GM12878 (cell line): ENCODE data around the gene COPS6. TPM values are rescaled to one million over a fixed set of nuclear protein-coding genes. Genes with fewer than 3 reads are reported as not detected.

Source experiments
- BHLHE40 ChIP-seq, 2 experiments: fragments of 450-650 bp in 1 of 2; IDR thresholded peaks; 2 replicates each; pipeline ENCODE4 v1.6.1; 2011 to 2017; ENCODE audit warnings: low read depth in 2 of 2, borderline replicate concordance in 1 of 2, improper control_type of control experiment in 1 of 2, low read length in 1 of 2, mild to moderate bottlenecking in 1 of 2
- CEBPB ChIP-seq, 2 experiments: fragments of 150-350 bp in 1 of 2; IDR thresholded peaks; 2 replicates each; pipeline ENCODE4 v1.6.1; 2012 to 2014; ENCODE audit warnings: low read depth in 2 of 2, low read length in 2 of 2, borderline replicate concordance in 1 of 2, inconsistent platforms in 1 of 2
- EGR1 ChIP-seq, 2 experiments: IDR thresholded peaks; 1 replicate in 1 of 2; 2 replicates in 1 of 2; pipeline ENCODE4 v1.6.1; 2011 to 2012; ENCODE audit warnings: low read depth in 2 of 2, low read length in 2 of 2, borderline replicate concordance in 1 of 2, mild to moderate bottlenecking in 1 of 2, moderate library complexity in 1 of 2
- HDAC2 ChIP-seq: fragments of 200-600 bp; sonication (generic); IDR thresholded peaks from 2 replicates; pipeline ENCODE4 v1.6.1; 2017
- HDGF ChIP-seq: fragments of 450-650 bp; IDR thresholded peaks from 2 replicates; pipeline ENCODE4 v1.6.1; 2016; ENCODE audit warnings: antibody characterized with exemption
- IKZF1 ChIP-seq: fragments of 450-650 bp; conservative IDR thresholded peaks from 2 replicates; pipeline ENCODE4 v1.6.1; 2017; ENCODE audit warnings: antibody characterized with exemption, mild to moderate bottlenecking
- IKZF2 ChIP-seq, 2 experiments: fragments of 450-650 bp; IDR thresholded peaks; 2 replicates each; pipeline ENCODE4 v1.6.1; 2017; ENCODE audit warnings: mild to moderate bottlenecking in 2 of 2, moderate library complexity in 2 of 2
- IRF4 ChIP-seq: IDR thresholded peaks from 2 replicates; pipeline ENCODE4 v1.6.1; 2011; ENCODE audit warnings: low read depth, low read length
- JUNB ChIP-seq: IDR thresholded peaks from 2 replicates; pipeline ENCODE4 v1.6.1; 2016; ENCODE audit warnings: antibody characterized with exemption, mild to moderate bottlenecking
- KDM1A ChIP-seq: fragments of 200-600 bp; sonication (generic); IDR thresholded peaks from 2 replicates; pipeline ENCODE4 v1.6.1; 2016; ENCODE audit warnings: borderline replicate concordance
- MTA2 ChIP-seq: fragments of 450-650 bp; IDR thresholded peaks from 2 replicates; pipeline ENCODE4 v1.6.1; 2016; ENCODE audit warnings: low read depth, mild to moderate bottlenecking, moderate library complexity
- MYB ChIP-seq: fragments of 150-350 bp; IDR thresholded peaks from 2 replicates; pipeline ENCODE4 v1.6.1; 2014; ENCODE audit warnings: mild to moderate bottlenecking, low read depth, low read length, borderline replicate concordance
- NBN ChIP-seq: fragments of 450-650 bp; IDR thresholded peaks from 2 replicates; pipeline ENCODE4 v1.6.1; 2016
- NR2C1 ChIP-seq: fragments of 450-650 bp; IDR thresholded peaks from 2 replicates; pipeline ENCODE4 v1.6.1; 2017; ENCODE audit warnings: antibody characterized with exemption, mild to moderate bottlenecking, moderate library complexity
- PAX8 ChIP-seq: fragments of 450-650 bp; IDR thresholded peaks from 2 replicates; pipeline ENCODE4 v1.6.1; 2017; ENCODE audit warnings: mild to moderate bottlenecking, moderate library complexity
- POLR2AphosphoS5 ChIP-seq: IDR thresholded peaks from 2 replicates; pipeline ENCODE4 v1.6.1; 2011; ENCODE audit warnings: mild to moderate bottlenecking, low read length, inconsistent platforms
- RAD51 ChIP-seq: fragments of 450-650 bp; IDR thresholded peaks from 2 replicates; pipeline ENCODE4 v1.6.1; 2016; ENCODE audit warnings: moderate library complexity, mild to moderate bottlenecking, inconsistent platforms
- TCF12 ChIP-seq: IDR thresholded peaks from 2 replicates; pipeline ENCODE4 v1.6.1; 2011; ENCODE audit warnings: low read depth, mild to moderate bottlenecking, low read length
- TCF3 ChIP-seq: IDR thresholded peaks from 2 replicates; pipeline ENCODE4 v1.6.1; 2012; ENCODE audit warnings: low read depth, mild to moderate bottlenecking, low read length, borderline replicate concordance; ENCODE audit not compliant: insufficient read depth
- ZBED1 ChIP-seq: IDR thresholded peaks from 2 replicates; pipeline ENCODE4 v1.6.1; 2016; ENCODE audit warnings: borderline replicate concordance
- ZNF24 ChIP-seq: fragments of 450-650 bp; IDR thresholded peaks from 2 replicates; pipeline ENCODE4 v1.6.1; 2017; ENCODE audit warnings: antibody characterized with exemption, mild to moderate bottlenecking
- polyA plus RNA-seq, 11 experiments: library from polyadenylated mRNA; depleted of rRNA in 4 of 11; unstranded in 6 of 11; stranded (reverse) in 5 of 11; fragments of >200 nt; fragmentation: Nextera tagmentation in 4 of 11; fragmentation: Illumina TruSeq in 1 of 11; extraction: Ambion mirVana in 4 of 11; extraction: Trizol in 1 of 11; gene quantifications; 1 replicate in 1 of 11; 2 replicates in 10 of 11; pipeline versions ENCODE4 v1.2.1 to v1.2.3, GENCODE V29; 2011 to 2016; ENCODE audit warnings: inconsistent platforms in 2 of 11, missing spikeins in 2 of 11, low read depth in 1 of 11
- total RNA-seq, 4 experiments: library from RNA; depleted of rRNA in 3 of 4; stranded (reverse); fragments of >200 nt in 3 of 4; fragmentation: Illumina TruSeq in 1 of 4; extraction: Trizol in 1 of 4; gene quantifications; 2 replicates each; pipeline versions ENCODE4 v1.2.1 to v1.2.3, GENCODE V29; 2013 to 2021
- TF ChIP-seq, protein P1 (sequence below): fragments of 450-650 bp; IDR thresholded peaks from 2 replicates; pipeline ENCODE4 v1.6.1; 2017; ENCODE audit warnings: low read depth, mild to moderate bottlenecking, moderate library complexity
- TF ChIP-seq, protein P2 (sequence below): fragments of 450-650 bp; IDR thresholded peaks from 2 replicates; pipeline ENCODE4 v1.6.1; 2017; ENCODE audit warnings: mild to moderate bottlenecking
- TF ChIP-seq, protein P3 (sequence below): fragments of 450-650 bp; IDR thresholded peaks from 2 replicates; pipeline ENCODE4 v1.6.1; 2014; ENCODE audit warnings: mild to moderate bottlenecking
- TF ChIP-seq, protein P4 (sequence below): fragments of 450-650 bp; IDR thresholded peaks from 2 replicates; pipeline ENCODE4 v1.6.1; 2018; ENCODE audit warnings: borderline replicate concordance, mild to moderate bottlenecking; ENCODE audit not compliant: partially characterized antibody

Gene COPS6
- total and polyA plus RNA-seq, 10 of the 15 experiments (the other 5 are each of a cell fraction or from before 2014, with no cell fraction given): 28.5 to 182 (median 81.5) TPM

DNA sequence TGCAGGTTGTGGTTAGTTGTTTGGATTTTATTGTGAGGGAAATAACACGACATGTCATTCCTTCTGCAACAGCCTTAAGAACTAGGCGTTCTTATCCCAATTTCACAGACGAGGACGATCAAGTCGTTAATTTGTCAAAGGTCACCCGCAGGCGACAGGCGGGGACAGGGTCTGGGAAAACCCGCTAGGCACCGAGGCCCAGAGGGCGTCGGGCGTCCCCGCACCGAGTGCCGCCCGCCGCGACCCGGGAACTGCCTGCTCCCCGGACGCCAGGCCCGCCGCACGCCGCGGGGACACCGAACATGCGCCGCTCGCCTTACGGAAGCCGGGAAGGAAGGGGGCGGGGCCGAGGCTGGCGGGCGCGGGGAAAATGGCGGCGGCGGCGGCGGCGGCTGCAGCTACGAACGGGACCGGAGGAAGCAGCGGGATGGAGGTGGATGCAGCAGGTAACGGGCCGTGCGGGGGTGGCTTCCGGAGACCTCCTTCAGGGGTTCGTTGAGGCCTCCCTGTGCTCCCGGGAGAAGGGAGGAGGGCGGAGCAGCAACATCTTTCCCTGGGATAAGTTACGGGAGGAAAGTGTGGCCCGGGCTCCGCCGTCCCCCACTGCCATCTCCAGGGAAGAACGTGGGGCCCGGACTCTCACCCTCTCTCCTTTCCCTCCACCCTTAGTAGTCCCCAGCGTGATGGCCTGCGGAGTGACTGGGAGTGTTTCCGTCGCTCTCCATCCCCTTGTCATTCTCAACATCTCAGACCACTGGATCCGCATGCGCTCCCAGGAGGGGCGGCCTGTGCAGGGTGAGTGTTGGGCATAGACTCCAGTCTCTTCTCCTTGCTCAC lies at the start of gene COPS6 (continued):
- TF ChIP-seq, protein P1, sequence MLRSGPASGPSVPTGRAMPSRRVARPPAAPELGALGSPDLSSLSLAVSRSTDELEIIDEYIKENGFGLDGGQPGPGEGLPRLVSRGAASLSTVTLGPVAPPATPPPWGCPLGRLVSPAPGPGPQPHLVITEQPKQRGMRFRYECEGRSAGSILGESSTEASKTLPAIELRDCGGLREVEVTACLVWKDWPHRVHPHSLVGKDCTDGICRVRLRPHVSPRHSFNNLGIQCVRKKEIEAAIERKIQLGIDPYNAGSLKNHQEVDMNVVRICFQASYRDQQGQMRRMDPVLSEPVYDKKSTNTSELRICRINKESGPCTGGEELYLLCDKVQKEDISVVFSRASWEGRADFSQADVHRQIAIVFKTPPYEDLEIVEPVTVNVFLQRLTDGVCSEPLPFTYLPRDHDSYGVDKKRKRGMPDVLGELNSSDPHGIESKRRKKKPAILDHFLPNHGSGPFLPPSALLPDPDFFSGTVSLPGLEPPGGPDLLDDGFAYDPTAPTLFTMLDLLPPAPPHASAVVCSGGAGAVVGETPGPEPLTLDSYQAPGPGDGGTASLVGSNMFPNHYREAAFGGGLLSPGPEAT: peak; percentile 74
- TF ChIP-seq EGR1 (IDR thresholded peaks at IDR 0.05; ENCODE audit: borderline replicate concordance in 1 of 2, low read depth in 2 of 2, low read length in 2 of 2) (peak in 1 of 2 experiments; percentile 47; a peak in 1 of 3 replicates), BHLHE40 (IDR thresholded peaks at IDR 0.05; ENCODE audit: borderline replicate concordance in 1 of 2, low read depth in 2 of 2, low read length in 1 of 2) (peak in 1 of 2 experiments; percentile 77; a peak in 2 of 4 replicates), TCF3 (no peak), HDGF (no peak), IKZF1 (peak; percentile 81), IKZF2 (IDR thresholded peaks at IDR 0.05) (no peak), RAD51 (no peak), MYB (no peak), ZNF24 (peak; percentile 42; the same call in 1 of the 2 replicates), TCF12 (peak; percentile 55; the same call in 1 of the 2 replicates), NBN (peak; percentile 63; the same call in 1 of the 2 replicates), CEBPB (IDR thresholded peaks at IDR 0.05; ENCODE audit: borderline replicate concordance in 1 of 2, low read depth in 2 of 2, low read length in 2 of 2) (no peak), IRF4 (no peak), JUNB (no peak), PAX8 (no peak), POLR2AphosphoS5 (peak; percentile 68; the same call in 1 of the 2 replicates), MTA2 (no peak), ZBED1 (peak; percentile 43; the same call in 1 of the 2 replicates), KDM1A (no peak), HDAC2 (0 out of 2 replicates have a peak, but pooled peaks have one; percentile 49), NR2C1 (peak; percentile 64)
- TF ChIP-seq, protein P2, sequence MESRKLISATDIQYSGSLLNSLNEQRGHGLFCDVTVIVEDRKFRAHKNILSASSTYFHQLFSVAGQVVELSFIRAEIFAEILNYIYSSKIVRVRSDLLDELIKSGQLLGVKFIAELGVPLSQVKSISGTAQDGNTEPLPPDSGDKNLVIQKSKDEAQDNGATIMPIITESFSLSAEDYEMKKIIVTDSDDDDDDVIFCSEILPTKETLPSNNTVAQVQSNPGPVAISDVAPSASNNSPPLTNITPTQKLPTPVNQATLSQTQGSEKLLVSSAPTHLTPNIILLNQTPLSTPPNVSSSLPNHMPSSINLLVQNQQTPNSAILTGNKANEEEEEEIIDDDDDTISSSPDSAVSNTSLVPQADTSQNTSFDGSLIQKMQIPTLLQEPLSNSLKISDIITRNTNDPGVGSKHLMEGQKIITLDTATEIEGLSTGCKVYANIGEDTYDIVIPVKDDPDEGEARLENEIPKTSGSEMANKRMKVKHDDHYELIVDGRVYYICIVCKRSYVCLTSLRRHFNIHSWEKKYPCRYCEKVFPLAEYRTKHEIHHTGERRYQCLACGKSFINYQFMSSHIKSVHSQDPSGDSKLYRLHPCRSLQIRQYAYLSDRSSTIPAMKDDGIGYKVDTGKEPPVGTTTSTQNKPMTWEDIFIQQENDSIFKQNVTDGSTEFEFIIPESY: no peak
- TF ChIP-seq, protein P3, sequence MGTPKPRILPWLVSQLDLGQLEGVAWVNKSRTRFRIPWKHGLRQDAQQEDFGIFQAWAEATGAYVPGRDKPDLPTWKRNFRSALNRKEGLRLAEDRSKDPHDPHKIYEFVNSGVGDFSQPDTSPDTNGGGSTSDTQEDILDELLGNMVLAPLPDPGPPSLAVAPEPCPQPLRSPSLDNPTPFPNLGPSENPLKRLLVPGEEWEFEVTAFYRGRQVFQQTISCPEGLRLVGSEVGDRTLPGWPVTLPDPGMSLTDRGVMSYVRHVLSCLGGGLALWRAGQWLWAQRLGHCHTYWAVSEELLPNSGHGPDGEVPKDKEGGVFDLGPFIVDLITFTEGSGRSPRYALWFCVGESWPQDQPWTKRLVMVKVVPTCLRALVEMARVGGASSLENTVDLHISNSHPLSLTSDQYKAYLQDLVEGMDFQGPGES: no peak
- TF ChIP-seq, protein P4, sequence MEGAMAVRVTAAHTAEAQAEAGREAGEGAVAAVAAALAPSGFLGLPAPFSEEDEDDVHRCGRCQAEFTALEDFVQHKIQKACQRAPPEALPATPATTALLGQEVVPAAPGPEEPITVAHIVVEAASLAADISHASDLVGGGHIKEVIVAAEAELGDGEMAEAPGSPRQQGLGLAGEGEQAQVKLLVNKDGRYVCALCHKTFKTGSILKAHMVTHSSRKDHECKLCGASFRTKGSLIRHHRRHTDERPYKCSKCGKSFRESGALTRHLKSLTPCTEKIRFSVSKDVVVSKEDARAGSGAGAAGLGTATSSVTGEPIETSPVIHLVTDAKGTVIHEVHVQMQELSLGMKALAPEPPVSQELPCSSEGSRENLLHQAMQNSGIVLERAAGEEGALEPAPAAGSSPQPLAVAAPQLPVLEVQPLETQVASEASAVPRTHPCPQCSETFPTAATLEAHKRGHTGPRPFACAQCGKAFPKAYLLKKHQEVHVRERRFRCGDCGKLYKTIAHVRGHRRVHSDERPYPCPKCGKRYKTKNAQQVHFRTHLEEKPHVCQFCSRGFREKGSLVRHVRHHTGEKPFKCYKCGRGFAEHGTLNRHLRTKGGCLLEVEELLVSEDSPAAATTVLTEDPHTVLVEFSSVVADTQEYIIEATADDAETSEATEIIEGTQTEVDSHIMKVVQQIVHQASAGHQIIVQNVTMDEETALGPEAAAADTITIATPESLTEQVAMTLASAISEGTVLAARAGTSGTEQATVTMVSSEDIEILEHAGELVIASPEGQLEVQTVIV: no peak
